ENCODE data around the gene KDR. TPM values are rescaled to one million over a fixed set of nuclear protein-coding genes. Genes with fewer than 3 reads are reported as not detected.
A peak's percentile ranks its signal among the peaks of the same experiment; 100 is the strongest.

The KDR gene
- total RNA-seq, 1 experiment from 2014 or later: not detected

- no peaks in the 10 kb centered on the region for H3K9me3 Mint-ChIP-seq (ENCODE audit: unreplicated experiment)
- CTCF ChIA-PET: no interaction called here
- Histone ChIP-seq H3K9me3 (no peaks in the 10 kb centered on the region), H3K27me3 (replicated peaks; ENCODE audit: control insufficient read depth, insufficient read depth, low read length) (no peaks in the 10 kb centered on the region), H3K36me3 (ENCODE audit: control insufficient read depth, insufficient read depth, low read length) (no peaks in the 10 kb centered on the region), H3K4me3 (ENCODE audit: low read depth, low read length) (no peak overlapping the region), H3K4me1 (peaks cover under 1% of the 10 kb centered on the region; the same call in 1 of the 2 replicates)
- H3K36me3 Mint-ChIP-seq (ENCODE audit: insufficient read depth, unreplicated experiment): no peaks in the 10 kb centered on the region
- no TSS peak for BruUV-seq (replicated peaks)
- POLR2A ChIA-PET: no interaction called here
- intact Hi-C loops (cut with micrococcal nuclease; ENCODE audit: unreplicated experiment): no loop called here
- DNase-seq: no peak
- H3K4me1 Mint-ChIP-seq (ENCODE audit: low read depth, unreplicated experiment): peaks cover 6% of the 10 kb centered on the region
- H3K27me3 Mint-ChIP-seq (ENCODE audit: insufficient read depth, unreplicated experiment): peaks cover 19% of the 10 kb centered on the region
- H3K4me3 Mint-ChIP-seq (ENCODE audit: unreplicated experiment): no peak overlapping the region
- H3K27ac Mint-ChIP-seq (ENCODE audit: unreplicated experiment): no peak overlapping the region
- TF ChIP-seq CTCF (IDR thresholded peaks at IDR 0.05; ENCODE audit: insufficient read depth in 1 of 2, low read depth in 1 of 2, low read length in 1 of 2, severe bottlenecking in 1 of 2, unreplicated experiment in 1 of 2): no peak
These were observed 45.1 kb upstream of the KDR start for GRCh38 chr4:55170462-55170861.

GRCh38 chr4:55169352-55169961 is 44.1 kb upstream of the KDR start:
- no peaks in the 10 kb centered on the region for H3K4me1 ChIP-seq
- ChIA-PET POLR2A (no interaction called here), CTCF (interaction anchor here (1.0 kb wide), 1 partner anchor 15 kb away, joined by 3 read pairs; no protein-coding TSS in a partner anchor)
- peaks cover 6% of the 10 kb centered on the region for H3K4me1 Mint-ChIP-seq (ENCODE audit: low read depth, unreplicated experiment)
- no TSS peak for BruUV-seq (replicated peaks)
- peak; percentile 20 to 61 for DNase-seq
- H3K4me3 ChIP-seq (ENCODE audit: low read depth, low read length): no peak overlapping the region
- H3K4me3 Mint-ChIP-seq (ENCODE audit: unreplicated experiment): no peak overlapping the region
- no peaks in the 10 kb centered on the region for H3K9me3 Mint-ChIP-seq (ENCODE audit: unreplicated experiment)
- intact Hi-C loops (cut with micrococcal nuclease; ENCODE audit: unreplicated experiment): no loop called here
- H3K27me3 ChIP-seq (replicated peaks; ENCODE audit: control insufficient read depth, insufficient read depth, low read length): no peaks in the 10 kb centered on the region
- no peak for TF ChIP-seq CTCF (IDR thresholded peaks at IDR 0.05; ENCODE audit: insufficient read depth in 1 of 2, low read depth in 1 of 2, low read length in 1 of 2, severe bottlenecking in 1 of 2, unreplicated experiment in 1 of 2)
- no peaks in the 10 kb centered on the region for H3K36me3 Mint-ChIP-seq (ENCODE audit: insufficient read depth, unreplicated experiment)
- no peaks in the 10 kb centered on the region for H3K36me3 ChIP-seq (ENCODE audit: control insufficient read depth, insufficient read depth, low read length)
- no peak overlapping the region for H3K27ac Mint-ChIP-seq (ENCODE audit: unreplicated experiment)
- peaks cover 20% of the 10 kb centered on the region for H3K27me3 Mint-ChIP-seq (ENCODE audit: insufficient read depth, unreplicated experiment)
- no peaks in the 10 kb centered on the region for H3K9me3 ChIP-seq

- DNase-seq: no peak
- Mint-ChIP-seq H3K36me3 (ENCODE audit: insufficient read depth, unreplicated experiment) (no peaks in the 10 kb centered on the region), H3K9me3 (ENCODE audit: unreplicated experiment) (no peaks in the 10 kb centered on the region), H3K4me3 (ENCODE audit: unreplicated experiment) (no peak overlapping the region), H3K4me1 (ENCODE audit: low read depth, unreplicated experiment) (no peaks in the 10 kb centered on the region), H3K27ac (ENCODE audit: unreplicated experiment) (no peak overlapping the region), H3K27me3 (ENCODE audit: insufficient read depth, unreplicated experiment) (peaks cover 27% of the 10 kb centered on the region)
- Histone ChIP-seq H3K36me3 (ENCODE audit: control insufficient read depth, insufficient read depth, low read length) (no peaks in the 10 kb centered on the region), H3K27me3 (replicated peaks; ENCODE audit: control insufficient read depth, insufficient read depth, low read length) (no peaks in the 10 kb centered on the region; the same call in 1 of the 2 replicates), H3K4me1 (no peaks in the 10 kb centered on the region), H3K9me3 (no peaks in the 10 kb centered on the region), H3K4me3 (ENCODE audit: low read depth, low read length) (no peak overlapping the region)
- ChIA-PET CTCF (no interaction called here), POLR2A (no interaction called here)
- no peak for TF ChIP-seq CTCF (IDR thresholded peaks at IDR 0.05; ENCODE audit: insufficient read depth in 1 of 2, low read depth in 1 of 2, low read length in 1 of 2, severe bottlenecking in 1 of 2, unreplicated experiment in 1 of 2)
- intact Hi-C loops (cut with micrococcal nuclease; ENCODE audit: unreplicated experiment): no loop called here
- no TSS peak for BruUV-seq (replicated peaks)
These were observed 37.0 kb upstream of the KDR start for GRCh38 chr4:55162396-55162795.
